Activated CD4-positive, alpha-beta T cell treated with anti-CD3 and anti-CD28 coated beads for 36 hours (primary cell): ENCODE measurements around the gene JAM3. TPM values are rescaled to one million over a fixed set of nuclear protein-coding genes. Genes with fewer than 3 reads are reported as not detected.

ENCODE experiments used
- ATAC-seq: fragments of 200-7000 bp; cut with Tn5 transposase; one replicate; pipeline ENCODE4 v1.10.0; 2021; ENCODE audit warnings: mild to moderate bottlenecking, moderate library complexity
- CTCF ChIA-PET: fragments of 350-600 bp; sonication (Branson Sonifier 250); formaldehyde crosslinking; loops from one replicate; lab custom pipeline; 2021; ENCODE audit warnings: antibody characterized with exemption; lab: Charles Lee
- POLR2A ChIA-PET: fragments of 350-600 bp; sonication (Branson Sonifier 250); formaldehyde crosslinking; loops from one replicate; lab custom pipeline; 2021; ENCODE audit warnings: antibody characterized with exemption, inconsistent platforms; lab: Charles Lee
- DNase-seq: peaks from one replicate; pipeline ENCODE4 v3.0.0-alpha.2; 2020
- H3K27ac Mint-ChIP-seq: one replicate; pipeline ENCODE4 v1.8.0; 2021; ENCODE audit warnings: mixed read lengths
- H3K27me3 Mint-ChIP-seq: one replicate; pipeline ENCODE4 v1.8.0; 2021; ENCODE audit warnings: mixed read lengths
- H3K36me3 Mint-ChIP-seq: one replicate; pipeline ENCODE4 v1.8.0; 2021; ENCODE audit warnings: low read depth, mixed read lengths
- H3K4me1 Mint-ChIP-seq: one replicate; pipeline ENCODE4 v1.8.0; 2021; ENCODE audit warnings: mixed read lengths
- H3K4me3 Mint-ChIP-seq: one replicate; pipeline ENCODE4 v1.8.0; 2021; ENCODE audit warnings: mild to moderate bottlenecking, moderate library complexity, mixed read lengths
- H3K9me3 Mint-ChIP-seq: one replicate; pipeline ENCODE4 v1.8.0; 2021; ENCODE audit warnings: low read depth, mixed read lengths
- intact Hi-C, 2 experiments: fragments of 100-400 bp; cut with DNase I in 1 of 2; cut with micrococcal nuclease in 1 of 2; formaldehyde crosslinking; loops; one replicate each; pipeline versions ENCODE4 v1.14.2 to v1.15.1; 2022 to 2024; cut with DNase I, micrococcal nuclease
- total RNA-seq, 2 experiments: library from RNA; stranded (reverse); gene quantifications; one replicate each; pipeline ENCODE4 v1.2.3, GENCODE V29; 2021

JAM3 gene
- total RNA-seq, 2 experiments from 2014 or later: 15.3 to 17.5 TPM

GRCh38 chr11:134047586-134047999 lies 21.3 kb upstream of the JAM3 start:
- H3K4me1 Mint-ChIP-seq: peaks cover 5% of the 10 kb centered on the region
- H3K4me3 Mint-ChIP-seq: no peak overlapping the region
- ChIA-PET POLR2A (no interaction called here), CTCF (interaction anchor here (0.6 to 4.7 kb wide), 5 partner anchors 9 to 136 kb away, joined by 3 to 56 read pairs (median 4); no protein-coding TSS in a partner anchor)
- H3K27me3 Mint-ChIP-seq: peaks cover 16% of the 10 kb centered on the region
- intact Hi-C loops: no loop called here
- H3K36me3 Mint-ChIP-seq: no peaks in the 10 kb centered on the region
- no peak for ATAC-seq
- no peak overlapping the region for H3K27ac Mint-ChIP-seq
- DNase-seq: no peak
- no peaks in the 10 kb centered on the region for H3K9me3 Mint-ChIP-seq

GRCh38 chr11:134048028-134048427 lies 20.8 kb upstream of the JAM3 start:
- no peak for ATAC-seq
- no peak for DNase-seq
- ChIA-PET POLR2A (no interaction called here), CTCF (interaction anchor here (0.6 to 4.7 kb wide), 6 partner anchors 9 to 136 kb away, joined by 3 to 56 read pairs (median 4); no protein-coding TSS in a partner anchor)
- no peaks in the 10 kb centered on the region for H3K36me3 Mint-ChIP-seq
- H3K9me3 Mint-ChIP-seq: no peaks in the 10 kb centered on the region
- peaks cover 18% of the 10 kb centered on the region for H3K27me3 Mint-ChIP-seq
- H3K27ac Mint-ChIP-seq: no peak overlapping the region
- no peak overlapping the region for H3K4me3 Mint-ChIP-seq
- peaks cover 7% of the 10 kb centered on the region for H3K4me1 Mint-ChIP-seq
- intact Hi-C loops: no loop called here

GRCh38 chr11:134049303-134049702 lies 19.6 kb upstream of the JAM3 start:
- H3K4me3 Mint-ChIP-seq: no peak overlapping the region
- no peaks in the 10 kb centered on the region for H3K9me3 Mint-ChIP-seq
- DNase-seq (no peak), ATAC-seq (no peak)
- intact Hi-C loops: no loop called here
- peaks cover 7% of the 10 kb centered on the region for H3K4me1 Mint-ChIP-seq
- peaks cover 21% of the 10 kb centered on the region for H3K27me3 Mint-ChIP-seq
- ChIA-PET POLR2A (no interaction called here), CTCF (interaction anchor here (0.8 to 4.7 kb wide), 6 partner anchors 11 to 91 kb away, joined by 3 to 56 read pairs (median 12); no protein-coding TSS in a partner anchor)
- no peaks in the 10 kb centered on the region for H3K36me3 Mint-ChIP-seq
- H3K27ac Mint-ChIP-seq: no peak overlapping the region

GRCh38 chr11:134050541-134051383 lies 18.1 kb upstream of the JAM3 start:
- Mint-ChIP-seq H3K27ac (no peak overlapping the region), H3K36me3 (no peaks in the 10 kb centered on the region), H3K27me3 (peaks cover 21% of the 10 kb centered on the region), H3K4me1 (peaks cover 7% of the 10 kb centered on the region), H3K9me3 (no peaks in the 10 kb centered on the region), H3K4me3 (no peak overlapping the region)
- CTCF ChIA-PET: interaction anchor here (0.6 to 4.7 kb wide), 41 partner anchors 8 to 308 kb away, joined by 3 to 56 read pairs (median 5); no protein-coding TSS in a partner anchor
- intact Hi-C loops: loop anchor here (1.0 to 5.0 kb wide), 5 partner anchors 48 to 157 kb away; no protein-coding TSS in a partner anchor
- POLR2A ChIA-PET: interaction anchor here (0.6 to 1.2 kb wide), 4 partner anchors 13 to 123 kb away, joined by 4 to 7 read pairs (median 6); no protein-coding TSS in a partner anchor
- peak; percentile 87 for DNase-seq
- ATAC-seq: peak; percentile 90

- Mint-ChIP-seq H3K27me3 (peaks cover 19% of the 10 kb centered on the region), H3K4me3 (no peak overlapping the region), H3K27ac (no peak overlapping the region), H3K4me1 (peaks cover 7% of the 10 kb centered on the region), H3K36me3 (no peaks in the 10 kb centered on the region), H3K9me3 (no peaks in the 10 kb centered on the region)
- intact Hi-C loops: loop anchor here (5.0 kb wide), 2 partner anchors 125 to 155 kb away; no protein-coding TSS in a partner anchor
- ChIA-PET CTCF (interaction anchor here (1.0 to 1.1 kb wide), 2 partner anchors 124 to 148 kb away, joined by 3 read pairs; no protein-coding TSS in a partner anchor), POLR2A (no interaction called here)
- ATAC-seq (peak; percentile 34), DNase-seq (peak; percentile 40)
Observed at GRCh38 chr11:134052395-134052987, 16.4 kb upstream of the JAM3 start.

- Mint-ChIP-seq H3K4me1 (peaks cover 14% of the 10 kb centered on the region), H3K27ac (no peak overlapping the region), H3K27me3 (peaks cover 22% of the 10 kb centered on the region), H3K4me3 (no peak overlapping the region), H3K36me3 (peaks cover 3% of the 10 kb centered on the region), H3K9me3 (no peaks in the 10 kb centered on the region)
- ChIA-PET CTCF (no interaction called here), POLR2A (no interaction called here)
- intact Hi-C loops: loop anchor here (5.0 kb wide), 2 partner anchors 126 to 154 kb away; no protein-coding TSS in a partner anchor
- no peak for DNase-seq
- no peak for ATAC-seq
Observed at GRCh38 chr11:134052988-134053945, 15.6 kb upstream of the JAM3 start.

- ChIA-PET POLR2A (no interaction called here), CTCF (interaction anchor here (0.6 to 1.2 kb wide), 3 partner anchors 18 to 110 kb away, joined by 3 to 4 read pairs (median 4); no protein-coding TSS in a partner anchor)
- ATAC-seq (no peak), DNase-seq (no peak)
- Mint-ChIP-seq H3K4me1 (peaks cover 17% of the 10 kb centered on the region), H3K4me3 (no peak overlapping the region), H3K36me3 (peaks cover 3% of the 10 kb centered on the region), H3K27ac (no peak overlapping the region), H3K27me3 (peaks cover 22% of the 10 kb centered on the region), H3K9me3 (no peaks in the 10 kb centered on the region)
- intact Hi-C loops: no loop called here
Observed at GRCh38 chr11:134055029-134055428, 13.8 kb upstream of the JAM3 start.

- peaks cover 10% of the 10 kb centered on the region for H3K4me1 Mint-ChIP-seq
- no peak overlapping the region for H3K4me3 Mint-ChIP-seq
- H3K36me3 Mint-ChIP-seq: peaks cover 3% of the 10 kb centered on the region
- H3K27ac Mint-ChIP-seq: no peak overlapping the region
- CTCF ChIA-PET: interaction anchor here (0.9 to 3.0 kb wide), 2 partner anchors 10 to 80 kb away, joined by 3 to 19 read pairs; no protein-coding TSS in a partner anchor
- H3K27me3 Mint-ChIP-seq: peaks cover 26% of the 10 kb centered on the region
- ATAC-seq (no peak), DNase-seq (no peak)
- no peaks in the 10 kb centered on the region for H3K9me3 Mint-ChIP-seq
- intact Hi-C loops: no loop called here
- POLR2A ChIA-PET: no interaction called here
Observed at GRCh38 chr11:134060316-134060715, 8.6 kb upstream of the JAM3 start.

- DNase-seq (peak; percentile 52), ATAC-seq (peak; percentile 55)
- peaks cover 3% of the 10 kb centered on the region for H3K36me3 Mint-ChIP-seq
- CTCF ChIA-PET: interaction anchor here (0.6 to 3.0 kb wide), 4 partner anchors 12 to 25 kb away, joined by 3 to 19 read pairs (median 4); no protein-coding TSS in a partner anchor
- H3K4me1 Mint-ChIP-seq: peaks cover 10% of the 10 kb centered on the region
- H3K27ac Mint-ChIP-seq: no peak overlapping the region
- H3K27me3 Mint-ChIP-seq: peaks cover 31% of the 10 kb centered on the region
- no peak overlapping the region for H3K4me3 Mint-ChIP-seq
- POLR2A ChIA-PET: interaction anchor here (0.7 kb wide), 1 partner anchor 79 kb away, joined by 3 read pairs; no protein-coding TSS in a partner anchor
- intact Hi-C loops: no loop called here
- no peaks in the 10 kb centered on the region for H3K9me3 Mint-ChIP-seq
Observed at GRCh38 chr11:134062265-134063123, 6.4 kb upstream of the JAM3 start.

- H3K36me3 Mint-ChIP-seq: peaks cover under 1% of the 10 kb centered on the region
Observed at GRCh38 chr11:134063124-134063495, 5.8 kb upstream of the JAM3 start.

More at GRCh38 chr11:134063124-134063495, 5.8 kb upstream of the JAM3 start:
- ChIA-PET POLR2A (interaction anchor here (0.5 kb wide), 1 partner anchor 115 kb away, joined by 3 read pairs; no protein-coding TSS in a partner anchor), CTCF (interaction anchor here (1.1 to 3.0 kb wide), 3 partner anchors 11 to 26 kb away, joined by 3 to 19 read pairs (median 6); no protein-coding TSS in a partner anchor)
- peaks cover 27% of the 10 kb centered on the region for H3K27me3 Mint-ChIP-seq
- DNase-seq (no peak), ATAC-seq (no peak)
- H3K9me3 Mint-ChIP-seq: no peaks in the 10 kb centered on the region
- H3K4me1 Mint-ChIP-seq: peaks cover 6% of the 10 kb centered on the region
- no peak overlapping the region for H3K27ac Mint-ChIP-seq
- H3K4me3 Mint-ChIP-seq: no peak overlapping the region
- intact Hi-C loops: no loop called here
